IPS DF 6.9 (cell line): ENCODE measurements around the gene TUBGCP2.

ENCODE experiments used
- DNase-seq: peaks from one replicate; pipeline ENCODE4 v3.0.0-alpha.2; 2013; ENCODE audit warnings: low read depth, low spot score
- H3K27ac ChIP-seq: one replicate; pipeline ENCODE4 v1.5.1; 2013; ENCODE audit warnings: low read length, control low read depth
- H3K27me3 ChIP-seq: 2 replicates; pipeline ENCODE4 v1.6.1; 2013; ENCODE audit warnings: mild to moderate bottlenecking, low read length; ENCODE audit not compliant: control insufficient read depth, insufficient read depth
- H3K36me3 ChIP-seq: 2 replicates; pipeline ENCODE4 v1.6.1; 2013; ENCODE audit warnings: low read length; ENCODE audit not compliant: control insufficient read depth, insufficient read depth
- H3K4me1 ChIP-seq: 2 replicates; pipeline ENCODE4 v1.6.1; 2013; ENCODE audit warnings: low read length; ENCODE audit not compliant: control insufficient read depth, insufficient read depth
- H3K4me3 ChIP-seq: 2 replicates; pipeline ENCODE4 v1.5.1; 2013; ENCODE audit warnings: mild to moderate bottlenecking, low read length
- H3K9me3 ChIP-seq: 2 replicates; pipeline ENCODE4 v1.6.1; 2013; ENCODE audit warnings: low read length, inconsistent platforms; ENCODE audit not compliant: control insufficient read depth, insufficient read depth
- WGBS: extraction: QIAGEN DNeasy Blood & Tissue Kit; methylation state at CpG from one replicate; pipeline ENCODE4 v1.1.7; 2013; ENCODE audit warnings: mixed read lengths, missing lambda C conversion rate; ENCODE audit not compliant: insufficient read length, insufficient coverage; 5-methylcytosine and 5-hydroxymethylcytosine counted together

Gene TUBGCP2

GRCh38 chr10:133302230-133302629, 6.4 kb downstream of the TUBGCP2 start:
- peaks cover 23% of the 10 kb centered on the region for H3K36me3 ChIP-seq
- H3K9me3 ChIP-seq = no peaks in the 10 kb centered on the region
- H3K27ac ChIP-seq = no peak overlapping the region
- DNase-seq = no peak
- H3K27me3 ChIP-seq = no peaks in the 10 kb centered on the region
- H3K4me1 ChIP-seq = no peaks in the 10 kb centered on the region
- H3K4me3 ChIP-seq = no peak overlapping the region
- WGBS = no CpG with 5 or more reads among the region's 14 CpGs

- no peak overlapping the region for H3K4me3 ChIP-seq
- no peaks in the 10 kb centered on the region for H3K4me1 ChIP-seq
- peaks cover 36% of the 10 kb centered on the region for H3K36me3 ChIP-seq
- WGBS = no CpG with 5 or more reads among the region's 14 CpGs
- no peaks in the 10 kb centered on the region for H3K9me3 ChIP-seq
- DNase-seq = no peak
- no peaks in the 10 kb centered on the region for H3K27me3 ChIP-seq
- H3K27ac ChIP-seq = no peak overlapping the region
Measured at GRCh38 chr10:133299738-133300137, 8.9 kb downstream of the TUBGCP2 start.

GRCh38 chr10:133299224-133299623, 9.4 kb downstream of the TUBGCP2 start:
- H3K27ac ChIP-seq = no peak overlapping the region
- no peak overlapping the region for H3K4me3 ChIP-seq
- peaks cover 38% of the 10 kb centered on the region for H3K36me3 ChIP-seq
- H3K4me1 ChIP-seq = no peaks in the 10 kb centered on the region
- no peaks in the 10 kb centered on the region for H3K9me3 ChIP-seq
- WGBS = no CpG with 5 or more reads among the region's 10 CpGs
- no peaks in the 10 kb centered on the region for H3K27me3 ChIP-seq
- no peak for DNase-seq

- H3K4me3 ChIP-seq = no peak overlapping the region
- peaks cover 46% of the 10 kb centered on the region for H3K36me3 ChIP-seq
- no CpG with 5 or more reads among the region's 14 CpGs for WGBS
- no peak for DNase-seq
- no peaks in the 10 kb centered on the region for H3K4me1 ChIP-seq
- H3K27ac ChIP-seq = no peak overlapping the region
- no peaks in the 10 kb centered on the region for H3K27me3 ChIP-seq
- H3K9me3 ChIP-seq = no peaks in the 10 kb centered on the region
Measured at GRCh38 chr10:133298466-133298865, 10.2 kb downstream of the TUBGCP2 start.

- no peaks in the 10 kb centered on the region for H3K27me3 ChIP-seq
- WGBS = no CpG with 5 or more reads among the region's 10 CpGs
- no peak overlapping the region for H3K27ac ChIP-seq
- DNase-seq = no peak
- H3K36me3 ChIP-seq = peaks cover 51% of the 10 kb centered on the region
- H3K4me1 ChIP-seq = no peaks in the 10 kb centered on the region
- no peaks in the 10 kb centered on the region for H3K9me3 ChIP-seq
- H3K4me3 ChIP-seq = no peak overlapping the region
Measured at GRCh38 chr10:133297504-133297903, 11.2 kb downstream of the TUBGCP2 start.

- no CpG with 5 or more reads among the region's 42 CpGs for WGBS
- DNase-seq = no peak
- peaks cover 50% of the 10 kb centered on the region for H3K36me3 ChIP-seq
- no peaks in the 10 kb centered on the region for H3K27me3 ChIP-seq
- no peak overlapping the region for H3K27ac ChIP-seq
- no peaks in the 10 kb centered on the region for H3K9me3 ChIP-seq
- no peaks in the 10 kb centered on the region for H3K4me1 ChIP-seq
- no peak overlapping the region for H3K4me3 ChIP-seq
Measured at GRCh38 chr10:133295426-133296320, 13.0 kb downstream of the TUBGCP2 start.

- no peaks in the 10 kb centered on the region for H3K27me3 ChIP-seq
- no peak overlapping the region for H3K27ac ChIP-seq
- no CpG with 5 or more reads among the region's 15 CpGs for WGBS
- no peaks in the 10 kb centered on the region for H3K9me3 ChIP-seq
- H3K4me3 ChIP-seq = no peak overlapping the region
- DNase-seq = no peak
- no peaks in the 10 kb centered on the region for H3K4me1 ChIP-seq
- H3K36me3 ChIP-seq = peaks cover 50% of the 10 kb centered on the region
Measured at GRCh38 chr10:133294189-133294588, 14.5 kb downstream of the TUBGCP2 start.

- H3K36me3 ChIP-seq = peaks cover 51% of the 10 kb centered on the region
Measured at GRCh38 chr10:133293810-133294119, 14.9 kb downstream of the TUBGCP2 start.

GRCh38 chr10:133292919-133293809, 15.5 kb downstream of the TUBGCP2 start:
- Histone ChIP-seq H3K4me1 (no peaks in the 10 kb centered on the region), H3K4me3 (no peak overlapping the region), H3K36me3 (peaks cover 51% of the 10 kb centered on the region), H3K27ac (no peak overlapping the region), H3K27me3 (no peaks in the 10 kb centered on the region), H3K9me3 (no peaks in the 10 kb centered on the region)
- WGBS = no CpG with 5 or more reads among the region's 38 CpGs
- DNase-seq = no peak

More at GRCh38 chr10:133293810-133294119, 14.9 kb downstream of the TUBGCP2 start:
- Histone ChIP-seq H3K4me3 (no peak overlapping the region), H3K9me3 (no peaks in the 10 kb centered on the region), H3K27me3 (no peaks in the 10 kb centered on the region), H3K27ac (no peak overlapping the region), H3K4me1 (no peaks in the 10 kb centered on the region)
- WGBS = no CpG with 5 or more reads among the region's 10 CpGs
- no peak for DNase-seq

GRCh38 chr10:133289761-133290160, 18.9 kb downstream of the TUBGCP2 start:
- DNase-seq = no peak
- H3K36me3 ChIP-seq = peaks cover 47% of the 10 kb centered on the region

More at GRCh38 chr10:133289761-133290160, 18.9 kb downstream of the TUBGCP2 start:
- Histone ChIP-seq H3K4me3 (no peak overlapping the region), H3K27ac (no peak overlapping the region), H3K4me1 (no peaks in the 10 kb centered on the region), H3K27me3 (no peaks in the 10 kb centered on the region), H3K9me3 (no peaks in the 10 kb centered on the region)
- no CpG with 5 or more reads among the region's 24 CpGs for WGBS
